Keratinocyte (primary cell): Measurements from ENCODE around the gene CORO1C. TPM values are rescaled to one million over a fixed set of nuclear protein-coding genes. Genes with fewer than 3 reads are reported as not detected.

Experiments used
- DNase-seq: peaks from one replicate; pipeline ENCODE4 v3.0.0-alpha.2; 2011; ENCODE audit warnings: low read depth, missing footprints, low spot score
- FAIRE-seq: peaks from 2 replicates; lab custom pipeline; 2011; peaks lifted over from hg19 to GRCh38; lab: Jason Lieb, UNC
- H2AFZ ChIP-seq: 2 replicates; pipeline ENCODE4 v1.6.0; 2012; ENCODE audit warnings: low read length, control low read depth, inconsistent platforms; ENCODE audit not compliant: control insufficient read depth
- H3K27ac ChIP-seq: 2 replicates; pipeline ENCODE4 v1.5.1; 2011; ENCODE audit warnings: low read length; ENCODE audit not compliant: control insufficient read depth, insufficient read depth
- H3K27me3 ChIP-seq: 3 replicates; pipeline ENCODE4 v1.6.0; 2011; ENCODE audit warnings: low read length; ENCODE audit not compliant: control insufficient read depth, insufficient read depth; ENCODE audit errors: extremely low read depth
- H3K36me3 ChIP-seq, 2 experiments: 2 replicates in 1 of 2; 3 replicates in 1 of 2; pipeline ENCODE4 v1.5.1; 2011; ENCODE audit warnings: low read length in 2 of 2, mild to moderate bottlenecking in 1 of 2; ENCODE audit not compliant: control insufficient read depth in 2 of 2, insufficient read depth in 2 of 2; ENCODE audit errors: extremely low read depth in 1 of 2
- H3K4me1 ChIP-seq: 3 replicates; pipeline ENCODE4 v1.5.1; 2011; ENCODE audit warnings: low read length; ENCODE audit not compliant: control insufficient read depth, insufficient read depth; ENCODE audit errors: extremely low read depth
- H3K4me2 ChIP-seq: 3 replicates; pipeline ENCODE4 v1.6.0; 2011; ENCODE audit warnings: low read depth, low read length; ENCODE audit not compliant: control insufficient read depth, insufficient read depth; ENCODE audit errors: extremely low read depth
- H3K4me3 ChIP-seq, 3 experiments: fragments of 200-600 bp in 1 of 3; sonication (generic) in 1 of 3; 2 replicates in 2 of 3; 3 replicates in 1 of 3; pipeline ENCODE4 v1.5.1; 2011 to 2016; ENCODE audit warnings: low read length in 3 of 3, mild to moderate bottlenecking in 3 of 3, control low read depth in 2 of 3, inconsistent platforms in 1 of 3, low read depth in 1 of 3, mixed read lengths in 1 of 3, mixed run types in 1 of 3, moderate library complexity in 1 of 3; ENCODE audit not compliant: control insufficient read depth in 2 of 3, insufficient read depth in 2 of 3; ENCODE audit errors: extremely low read depth in 1 of 3
- H3K79me2 ChIP-seq: 2 replicates; pipeline ENCODE4 v1.6.0; 2012; ENCODE audit warnings: low read length; ENCODE audit not compliant: control insufficient read depth, insufficient read depth
- H3K9ac ChIP-seq: 3 replicates; pipeline ENCODE4 v1.6.0; 2011; ENCODE audit warnings: low read length; ENCODE audit not compliant: control insufficient read depth, insufficient read depth; ENCODE audit errors: extremely low read depth
- H3K9me1 ChIP-seq: 3 replicates; pipeline ENCODE4 v1.6.0; 2011; ENCODE audit warnings: low read length; ENCODE audit not compliant: control insufficient read depth, insufficient read depth; ENCODE audit errors: extremely low read depth
- H3K9me3 ChIP-seq: 2 replicates; pipeline ENCODE4 v1.5.1; 2012; ENCODE audit warnings: low read depth, low read length; ENCODE audit not compliant: control insufficient read depth
- H4K20me1 ChIP-seq: 3 replicates; pipeline ENCODE4 v1.6.0; 2011; ENCODE audit warnings: low read length; ENCODE audit not compliant: control insufficient read depth, insufficient read depth; ENCODE audit errors: extremely low read depth
- CTCF ChIP-seq, 3 experiments: IDR thresholded peaks in 1 of 3; conservative IDR thresholded peaks in 1 of 3; optimal IDR thresholded peaks in 1 of 3; 2 replicates in 2 of 3; 3 replicates in 1 of 3; pipeline versions ENCODE3 to v1.5.1; 2011; ENCODE audit warnings: low read length in 3 of 3, mild to moderate bottlenecking in 3 of 3, moderate library complexity in 2 of 3, control low read depth in 1 of 3, inconsistent platforms in 1 of 3; ENCODE audit not compliant: insufficient read depth in 2 of 3; ENCODE audit errors: extremely low read depth in 1 of 3
- EZH2 ChIP-seq: IDR thresholded peaks from one replicate; pipeline ENCODE4 v1.6.1; 2012; ENCODE audit warnings: inconsistent platforms, mild to moderate bottlenecking, low read length, moderate library complexity
- dilution Hi-C: fragments of 300-500 bp; cut with MboI; formaldehyde crosslinking; loops from one replicate; pipeline ENCODE4 v1.7.0; 2020; ENCODE audit warnings: low sequenced_read_pairs; ENCODE audit not compliant: extremely low pct_ligation_motif_present
- polyA plus RNA-seq, 5 experiments: library from polyadenylated mRNA; depleted of rRNA in 3 of 5; stranded (reverse) in 3 of 5; stranded (forward) in 1 of 5; unstranded in 1 of 5; fragments of >200 nt; gene quantifications; 1 replicate in 1 of 5; 2 replicates in 3 of 5; 3 replicates in 1 of 5; pipeline versions ENCODE4 v1.2.1 to v1.2.3, GENCODE V29; 2011 to 2012; ENCODE audit warnings: missing spikeins in 2 of 5, low read depth in 1 of 5, low replicate concordance in 1 of 5

CORO1C gene
- polyA plus RNA-seq, 1 donor (not counting 4 experiments of a cell fraction or from before 2014, with no cell fraction given) = 283 TPM

GRCh38 chr12:108616359-108616758 is 115.0 kb downstream of the CORO1C start:
- Histone ChIP-seq H3K36me3 (no peaks in the 10 kb centered on the region), H4K20me1 (no peaks in the 10 kb centered on the region), H3K9me3 (peaks cover 2% of the 10 kb centered on the region), H3K27me3 (peaks cover 6% of the 10 kb centered on the region), H3K4me2 (no peak overlapping the region), H3K4me1 (peaks cover 8% of the 10 kb centered on the region), H3K27ac (no peak overlapping the region), H3K9me1 (no peaks in the 10 kb centered on the region), H3K9ac (no peak overlapping the region), H3K4me3 (no peak overlapping the region), H3K79me2 (no peaks in the 10 kb centered on the region), H2AFZ (no peak overlapping the region)
- DNase-seq = no peak
- FAIRE-seq = no peak
- dilution Hi-C loops = no loop called here
- no peak for TF ChIP-seq CTCF (optimal IDR thresholded peaks at IDR 0.05 in 1 of 3, IDR thresholded peaks at IDR 0.05 in 1 of 3, conservative IDR thresholded peaks at IDR 0.05 in 1 of 3; ENCODE audit: extremely low read depth in 1 of 3, insufficient read depth in 2 of 3, low read length in 3 of 3)
- TF ChIP-seq EZH2 = no peak

GRCh38 chr12:108615918-108616317 is 115.4 kb downstream of the CORO1C start:
- Histone ChIP-seq H3K4me1 (peaks cover 8% of the 10 kb centered on the region), H3K27ac (no peak overlapping the region)

More at GRCh38 chr12:108615918-108616317, 115.4 kb downstream of the CORO1C start:
- DNase-seq (no peak), FAIRE-seq (no peak)
- no peak overlapping the region for H2AFZ ChIP-seq
- H3K4me2 ChIP-seq = no peak overlapping the region
- peaks cover 6% of the 10 kb centered on the region for H3K27me3 ChIP-seq
- H3K9me3 ChIP-seq = peaks cover 2% of the 10 kb centered on the region
- dilution Hi-C loops = no loop called here
- H3K9me1 ChIP-seq = no peaks in the 10 kb centered on the region
- TF ChIP-seq EZH2 = no peak
- TF ChIP-seq CTCF (optimal IDR thresholded peaks at IDR 0.05 in 1 of 3, IDR thresholded peaks at IDR 0.05 in 1 of 3, conservative IDR thresholded peaks at IDR 0.05 in 1 of 3; ENCODE audit: extremely low read depth in 1 of 3, insufficient read depth in 2 of 3, low read length in 3 of 3) = no peak
- no peak overlapping the region for H3K4me3 ChIP-seq
- H3K36me3 ChIP-seq = no peaks in the 10 kb centered on the region
- no peak overlapping the region for H3K9ac ChIP-seq
- H3K79me2 ChIP-seq = no peaks in the 10 kb centered on the region
- H4K20me1 ChIP-seq = no peaks in the 10 kb centered on the region
